G401 (cell line): ENCODE measurements around the gene MSMP. TPM values are rescaled to one million over a fixed set of nuclear protein-coding genes. Genes with fewer than 3 reads are reported as not detected.
A peak's percentile ranks its signal among the peaks of the same experiment; 100 is the strongest.

Source experiments
- DNase-seq: peaks from one replicate; pipeline ENCODE4 v3.0.0-alpha.2; 2015; ENCODE audit warnings: low spot score
- in situ Hi-C: cut with HindIII; loops from 2 replicates; pipeline ENCODE4 v1.10.0; 2016; ENCODE audit warnings: low sequenced_read_pairs, mixed read lengths
- total RNA-seq: library from RNA; depleted of rRNA; stranded (reverse); fragments of >200 nt; shearing (Covaris generic); gene quantifications from 2 replicates; pipeline ENCODE4 v1.2.3, GENCODE V29; 2014

Gene MSMP
- total RNA-seq, 1 experiment from 2014 or later: not detected

DNA sequence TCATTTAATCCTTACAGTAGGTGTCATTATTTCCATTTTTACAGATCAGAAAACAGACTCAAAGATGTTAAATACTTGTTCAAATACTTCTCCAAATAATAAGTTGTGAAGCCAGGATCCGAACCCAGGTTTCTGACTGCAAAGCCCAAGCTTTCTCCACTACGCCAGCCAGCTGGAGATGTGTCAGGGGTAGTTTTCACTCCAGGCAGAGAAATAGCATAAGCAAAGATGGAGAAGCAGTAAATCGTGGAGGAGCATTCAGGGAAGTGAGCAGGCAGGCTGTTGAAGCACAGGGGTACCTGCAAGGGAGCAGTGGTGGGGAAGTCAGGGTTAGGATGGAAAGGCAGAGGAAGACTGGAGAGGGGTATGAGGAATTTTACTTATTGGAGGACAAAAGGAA, 25.0 kb downstream of the MSMP start:
- in situ Hi-C loops: no loop called here

DNA sequence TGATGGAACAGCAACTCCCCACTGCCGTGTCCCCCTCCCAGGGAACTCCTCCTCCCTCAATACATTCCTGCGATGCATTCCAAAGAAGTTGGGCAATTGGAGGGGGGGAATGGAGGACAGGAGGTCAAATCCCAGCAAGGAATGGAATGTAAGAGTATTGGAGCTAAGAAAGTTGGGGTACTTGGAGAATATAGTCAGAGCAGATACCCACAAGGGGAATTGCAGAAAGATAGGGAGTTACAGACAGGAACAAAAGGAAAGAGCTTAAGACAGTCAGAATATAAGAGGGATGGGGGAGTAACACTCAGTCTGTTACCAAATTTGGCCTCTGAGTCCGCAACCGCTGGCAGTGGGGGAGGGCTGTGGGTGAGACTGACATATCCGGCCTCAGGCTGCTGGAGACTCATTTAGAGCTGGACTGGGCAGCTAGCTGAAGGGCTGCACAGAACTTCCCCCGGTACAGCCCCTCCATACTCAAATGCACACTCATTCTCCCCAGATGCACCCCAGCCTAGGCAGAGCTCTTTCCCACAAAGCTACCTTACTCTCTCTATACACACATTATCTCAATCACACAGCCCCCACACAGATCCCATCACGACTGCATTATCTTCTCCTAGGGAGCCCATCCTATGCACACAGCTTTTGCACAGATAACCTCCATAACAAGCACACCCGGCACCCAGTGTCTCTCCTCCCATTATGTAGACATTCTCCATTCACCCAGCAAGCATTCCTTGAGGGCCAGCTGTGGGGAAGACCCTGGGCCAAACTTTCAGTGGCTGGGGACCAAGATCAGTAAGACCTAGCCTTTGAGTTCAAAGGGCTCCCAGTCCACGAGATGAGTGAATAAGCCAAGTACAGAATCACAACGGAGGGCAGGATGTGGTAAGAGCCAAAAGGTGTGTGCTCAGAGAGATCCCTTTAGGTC, 25.8 kb downstream of the MSMP start:
- in situ Hi-C loops: no loop called here
- no peak for DNase-seq

More for the DNA sequence above, 25.0 kb downstream of the MSMP start:
- DNase-seq: no peak

GRCh38 chr9:35727676-35728040, 26.4 kb downstream of the MSMP start:
- DNase-seq: no peak
- in situ Hi-C loops: no loop called here

DNA sequence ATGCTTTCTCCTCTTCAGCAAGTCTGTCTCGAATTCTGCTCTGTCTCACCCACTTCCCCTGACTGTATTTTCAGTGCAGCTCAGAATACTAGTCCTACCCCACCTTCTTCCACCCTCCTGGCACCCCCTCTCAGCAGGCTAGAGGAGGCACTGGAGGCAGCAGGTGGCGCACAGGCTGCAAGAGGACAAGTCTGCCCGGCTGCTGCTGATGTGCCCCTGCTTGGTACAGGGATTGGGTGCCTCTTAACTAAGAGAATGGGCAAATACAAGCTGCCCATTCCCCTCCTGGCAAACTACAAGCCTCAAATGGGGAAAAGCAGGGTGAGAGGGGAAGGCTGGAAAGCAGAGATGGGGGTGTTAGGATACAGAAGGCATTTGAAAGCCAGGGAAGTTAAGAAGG, 27.1 kb downstream of the MSMP start:
- DNase-seq: peak; percentile 64
- in situ Hi-C loops: no loop called here

GRCh38 chr9:35725362-35725761, 28.7 kb downstream of the MSMP start:
- in situ Hi-C loops: no loop called here
- DNase-seq: no peak

GRCh38 chr9:35723908-35724307, 30.2 kb downstream of the MSMP start:
- DNase-seq: no peak
- in situ Hi-C loops: no loop called here

- in situ Hi-C loops: no loop called here
Measured at GRCh38 chr9:35723426-35723825, 30.6 kb downstream of the MSMP start.

DNA sequence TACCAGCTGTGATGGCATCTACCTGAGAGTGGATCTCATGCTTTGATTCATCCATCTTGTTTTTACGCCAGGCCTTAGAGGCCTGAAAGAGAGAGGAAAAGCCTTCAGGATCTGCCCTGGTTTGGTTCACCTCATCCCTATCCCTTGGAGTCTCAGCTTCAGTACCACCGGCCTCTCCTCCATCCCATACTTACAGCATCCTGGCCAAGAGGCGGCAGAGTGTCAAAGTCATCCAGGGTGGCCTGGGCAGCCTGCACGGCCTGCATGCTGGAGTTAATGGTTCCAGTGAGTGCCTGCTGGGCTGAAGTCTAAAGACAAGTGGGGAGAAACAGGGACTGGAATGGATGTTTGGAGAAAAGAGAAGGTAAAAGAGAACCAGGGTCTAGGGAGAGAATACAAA, 34.5 kb downstream of the MSMP start:
- DNase-seq: no peak
- in situ Hi-C loops: no loop called here

More at GRCh38 chr9:35723426-35723825, 30.6 kb downstream of the MSMP start:
- no peak for DNase-seq

GRCh38 chr9:35718721-35719511, 35.2 kb downstream of the MSMP start:
- no peak for DNase-seq
- in situ Hi-C loops: no loop called here

DNA sequence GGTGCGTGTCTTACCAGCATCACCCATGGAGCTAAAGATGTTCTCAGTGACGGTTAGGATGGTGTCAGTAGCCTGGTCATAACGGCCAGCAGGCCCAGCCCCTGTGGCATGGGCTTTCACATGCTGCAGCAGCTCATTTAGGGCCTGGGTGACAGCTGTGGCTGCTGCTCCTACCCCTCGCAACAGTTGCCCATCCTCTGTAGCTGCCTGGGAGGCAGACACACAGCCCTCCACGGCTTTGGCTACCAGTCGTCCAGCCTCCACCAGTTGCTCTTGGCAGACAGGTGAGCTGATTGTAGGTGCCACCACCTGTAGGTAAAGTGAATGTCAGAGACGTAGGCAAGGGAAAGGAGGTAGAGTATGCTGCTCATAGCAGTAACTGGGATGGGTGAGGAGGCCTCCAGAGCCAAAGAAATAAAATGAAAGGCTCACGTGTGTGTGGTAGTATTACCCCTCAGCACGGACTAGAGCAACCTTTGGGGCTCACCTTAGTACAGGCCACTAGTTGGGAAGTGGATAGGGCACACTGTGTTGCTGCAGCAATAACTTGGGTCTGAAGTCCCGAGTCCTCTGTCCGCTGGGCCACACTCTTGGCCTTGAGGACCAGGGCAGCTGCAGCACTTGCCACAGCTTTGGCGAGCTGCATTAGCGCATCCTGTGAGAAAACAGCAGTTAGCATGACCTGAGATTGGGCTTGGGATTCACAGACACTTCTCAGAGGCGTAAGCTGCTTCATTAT, 36.8 kb downstream of the MSMP start:
- no peak for DNase-seq
- in situ Hi-C loops: no loop called here

DNA sequence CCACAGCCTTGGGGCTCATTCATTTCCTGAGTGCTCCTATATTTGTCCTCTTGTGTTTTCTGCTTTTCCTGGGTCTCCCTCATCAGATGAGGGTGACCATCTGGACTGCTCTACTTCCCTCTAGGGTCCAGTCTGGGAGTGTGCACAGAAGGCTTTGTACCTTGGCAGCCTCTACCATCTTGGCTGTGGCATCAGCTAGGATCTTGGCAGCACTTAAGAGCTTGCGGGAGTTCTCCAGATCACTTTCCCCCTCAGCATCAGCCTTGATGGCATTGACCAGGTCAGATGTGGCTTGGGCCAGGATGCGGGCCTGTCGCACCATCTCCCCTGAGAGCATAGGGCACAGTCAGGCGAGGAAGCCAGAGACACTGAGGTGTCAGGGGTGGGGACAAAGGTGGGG, 37.8 kb downstream of the MSMP start:
- DNase-seq: peak; percentile 96
- in situ Hi-C loops: no loop called here

- no peak for DNase-seq
- in situ Hi-C loops: no loop called here
Measured at GRCh38 chr9:35714579-35715252, 39.4 kb downstream of the MSMP start.

- peak; percentile 77 for DNase-seq
- in situ Hi-C loops: no loop called here
Measured at GRCh38 chr9:35714123-35714522, 40.0 kb downstream of the MSMP start.

GRCh38 chr9:35713578-35713977, 40.5 kb downstream of the MSMP start:
- DNase-seq: no peak
- in situ Hi-C loops: no loop called here

DNA sequence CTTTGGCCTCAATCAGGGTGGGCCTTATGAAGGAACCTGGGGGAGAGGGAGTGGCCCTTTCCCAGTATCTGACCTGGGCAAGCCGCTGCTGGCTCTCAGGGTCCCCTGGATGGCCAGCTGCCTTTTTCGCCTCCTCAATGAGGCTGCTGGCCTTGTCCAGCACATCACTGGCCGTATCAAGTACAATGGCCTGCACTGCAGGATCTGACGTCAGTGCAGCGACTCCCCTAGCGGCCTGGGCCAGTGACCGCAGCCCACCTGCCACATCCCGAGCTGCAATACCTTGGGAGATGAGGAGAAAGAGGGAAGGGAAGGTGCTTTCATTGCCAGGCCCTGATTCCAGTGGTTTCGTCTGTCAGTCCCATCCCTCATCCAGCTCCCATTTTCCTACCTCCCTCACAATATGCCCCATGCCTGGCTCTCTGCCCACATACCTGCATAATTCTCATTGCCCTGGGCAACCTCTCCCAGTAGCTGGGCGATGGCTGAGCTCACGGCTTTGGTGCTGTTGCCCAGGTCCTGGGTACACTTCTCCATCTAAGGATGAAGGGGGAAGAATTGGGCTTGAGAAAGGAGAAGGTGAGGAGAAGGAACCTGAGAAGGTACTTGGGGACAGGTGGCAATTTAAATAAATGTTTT, 41.2 kb downstream of the MSMP start:
- DNase-seq: no peak
- in situ Hi-C loops: no loop called here

DNA sequence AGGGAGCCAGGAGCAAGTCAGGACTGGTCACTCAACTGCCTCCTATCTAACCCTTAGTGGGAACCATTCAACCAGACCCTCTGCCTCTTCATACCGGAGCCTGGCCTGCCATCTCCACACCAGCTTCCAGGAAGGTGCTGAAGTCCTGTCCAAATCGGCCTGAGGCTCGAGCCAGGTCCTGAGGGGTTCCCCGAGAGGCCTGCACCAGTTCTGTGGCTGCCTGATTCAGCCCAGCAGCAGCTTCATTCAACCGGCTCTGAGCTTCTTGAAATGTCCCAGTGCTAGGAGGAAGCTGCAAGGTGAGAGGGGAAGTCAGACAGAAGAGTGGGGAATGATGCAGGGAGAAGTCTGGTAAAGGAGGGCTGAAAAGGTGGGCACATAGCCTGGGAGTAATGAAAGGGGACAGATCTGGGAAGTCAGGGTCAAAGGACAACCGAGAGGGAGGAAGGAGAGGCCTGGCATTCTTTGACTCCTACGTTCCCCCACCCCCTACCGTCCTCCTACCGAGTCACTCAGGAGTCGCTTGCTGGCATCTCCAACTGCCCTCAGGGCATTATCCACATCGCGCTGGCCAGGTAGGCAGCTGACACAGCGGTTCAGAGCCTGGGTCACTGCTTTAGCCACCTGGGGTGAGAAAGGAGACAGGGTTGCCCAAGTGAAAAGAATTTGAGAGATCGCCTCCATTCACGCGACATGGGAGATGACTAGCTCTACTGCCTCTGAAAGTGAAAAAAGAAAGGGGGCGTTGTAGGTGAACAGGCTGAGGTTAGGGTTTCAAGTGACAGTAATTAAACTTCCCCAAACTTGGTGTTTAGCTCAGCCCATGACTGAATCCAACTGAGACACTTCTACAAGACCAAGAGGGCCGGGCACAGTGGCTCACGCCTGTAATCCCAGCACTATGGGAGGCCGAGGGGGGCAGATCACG, 42.3 kb downstream of the MSMP start:
- in situ Hi-C loops: no loop called here
- no peak for DNase-seq

DNA sequence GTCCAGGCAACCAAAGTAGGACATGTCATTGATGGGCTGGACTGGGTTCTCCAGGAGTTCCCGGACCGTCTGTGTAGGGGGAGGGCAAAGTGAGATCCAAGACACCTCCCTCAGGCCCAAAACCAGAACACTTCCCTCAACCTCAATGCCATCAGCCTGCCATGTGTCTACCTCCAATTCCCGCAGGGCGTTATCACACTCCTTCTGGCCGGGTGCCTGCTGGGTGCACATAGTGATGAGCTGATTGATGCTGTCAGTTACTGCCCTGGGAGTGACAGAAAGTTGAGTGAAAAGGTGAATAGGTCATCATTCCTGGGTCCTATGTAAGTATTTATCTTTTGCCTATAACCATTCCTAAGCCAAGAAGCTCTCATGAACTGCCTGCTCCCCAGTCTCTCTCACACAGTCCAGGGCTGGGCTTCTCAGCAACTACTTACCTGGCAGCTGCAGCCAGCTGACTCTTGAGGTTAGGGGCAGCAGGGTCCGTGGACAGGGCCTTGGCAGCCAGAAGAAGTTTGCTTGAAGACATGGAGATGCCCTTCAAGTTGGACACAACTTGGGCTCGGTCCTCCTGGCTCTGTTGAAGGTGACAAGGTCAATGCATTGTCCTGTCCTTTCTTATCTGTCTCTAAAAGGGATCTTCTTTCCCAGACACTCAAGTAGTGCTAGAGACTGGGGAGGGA, 43.1 kb downstream of the MSMP start:
- no peak for DNase-seq
- in situ Hi-C loops: no loop called here
